SKM-1 (cell line): Measurements from ENCODE around the gene RALGAPA1.

ENCODE experiments used
- DNase-seq: peaks from one replicate; lab custom pipeline; 2025; ENCODE audit not compliant: unreplicated experiment; lab: John Stamatoyannopoulos, UW

The RALGAPA1 gene

GRCh38 chr14:35551081-35551480 lies 258.0 kb downstream of the RALGAPA1 start:
- no peak for DNase-seq

- DNase-seq, result no peak
Observed at GRCh38 chr14:35549551-35549950, 259.5 kb downstream of the RALGAPA1 start.

GRCh38 chr14:35543006-35543405 lies 266.1 kb downstream of the RALGAPA1 start:
- DNase-seq, result no peak

GRCh38 chr14:35539969-35540368 lies 269.1 kb downstream of the RALGAPA1 start:
- DNase-seq, result no peak

- DNase-seq, result no peak
Observed at GRCh38 chr14:35535483-35536112, 273.5 kb downstream of the RALGAPA1 start.

- no peak for DNase-seq
Observed at GRCh38 chr14:35534873-35535482, 274.1 kb downstream of the RALGAPA1 start.

- DNase-seq, result no peak
Observed at GRCh38 chr14:35534208-35534872, 274.8 kb downstream of the RALGAPA1 start.

GRCh38 chr14:35533357-35534207 lies 275.5 kb downstream of the RALGAPA1 start, which contains the start of gene INSM2:
TSS of gene INSM2 (plus strand) at chr14:35534164. CDS start at chr14:35534253, 89 bp downstream.
- DNase-seq, result no peak

GRCh38 chr14:35532783-35533356 lies 276.2 kb downstream of the RALGAPA1 start:
- no peak for DNase-seq

- DNase-seq, result no peak
Observed at GRCh38 chr14:35531960-35532747, 276.9 kb downstream of the RALGAPA1 start.

GRCh38 chr14:35526962-35527361 lies 282.1 kb downstream of the RALGAPA1 start:
- DNase-seq, result no peak

GRCh38 chr14:35525695-35526094 lies 283.4 kb downstream of the RALGAPA1 start:
- DNase-seq, result no peak

GRCh38 chr14:35519986-35520385 lies 289.1 kb downstream of the RALGAPA1 start:
- DNase-seq, result no peak

- no peak for DNase-seq
Observed at GRCh38 chr14:35515916-35516315, 293.2 kb downstream of the RALGAPA1 start.

GRCh38 chr14:35512765-35513164 lies 296.3 kb downstream of the RALGAPA1 start:
- DNase-seq, result no peak

GRCh38 chr14:35509846-35510245 lies 299.2 kb downstream of the RALGAPA1 start:
- no peak for DNase-seq

GRCh38 chr14:35506927-35507326 lies 302.2 kb downstream of the RALGAPA1 start:
- DNase-seq, result no peak

GRCh38 chr14:35506461-35506860 lies 302.6 kb downstream of the RALGAPA1 start:
- DNase-seq, result no peak

- no peak for DNase-seq
Observed at GRCh38 chr14:35504260-35504659, 304.8 kb downstream of the RALGAPA1 start.

GRCh38 chr14:35503646-35504045 lies 305.4 kb downstream of the RALGAPA1 start:
- no peak for DNase-seq
